Cardiac muscle cell (in vitro differentiated cells and primary cell): ENCODE results near the gene LUC7L3. TPM values are rescaled to one million over a fixed set of nuclear protein-coding genes. Genes with fewer than 3 reads are reported as not detected.

ENCODE experiments used
- DNase-seq, 2 donors: peaks; one replicate each; pipeline versions ENCODE4 v3.0.0 to v3.0.0-alpha.2; 2010 to 2017; ENCODE audit warnings: low read depth in 1 of 2, low spot score in 1 of 2
- H3K27ac ChIP-seq: fragments of 200-600 bp; sonication (generic); 2 replicates; pipeline ENCODE4 v1.5.1; 2016
- H3K27me3 ChIP-seq: fragments of 200-600 bp; sonication (generic); 2 replicates; pipeline ENCODE4 v1.6.0; 2016; ENCODE audit warnings: control low read depth
- H3K36me3 ChIP-seq: fragments of 200-600 bp; sonication (generic); 2 replicates; pipeline ENCODE4 v1.5.1; 2016; ENCODE audit warnings: control low read depth
- H3K4me1 ChIP-seq: fragments of 200-600 bp; sonication (generic); 2 replicates; pipeline ENCODE4 v1.8.1; 2017; ENCODE audit warnings: low read depth, mild to moderate bottlenecking, mixed run types
- H3K4me3 ChIP-seq: fragments of 200-600 bp; sonication (generic); 2 replicates; pipeline ENCODE4 v1.5.1; 2016; ENCODE audit warnings: mild to moderate bottlenecking
- H3K9me3 ChIP-seq: fragments of 200-600 bp; sonication (generic); 2 replicates; pipeline ENCODE4 v1.5.1; 2017; ENCODE audit warnings: low read depth, mild to moderate bottlenecking, control low read depth
- CTCF ChIP-seq: IDR thresholded peaks from 2 replicates; pipeline ENCODE4 v1.5.1; 2012; ENCODE audit warnings: low read depth, mild to moderate bottlenecking, low read length
- polyA plus RNA-seq: library from polyadenylated mRNA; unstranded; fragments of >200 nt; fragmentation: Nextera tagmentation; extraction: Ambion mirVana; gene quantifications from 2 replicates; pipeline ENCODE4 v1.2.1, GENCODE V29; 2016
- total RNA-seq: library from RNA; depleted of rRNA; stranded (reverse); fragments of >200 nt; gene quantifications from 2 replicates; pipeline ENCODE4 v1.2.3, GENCODE V29; 2016

LUC7L3 gene
- total and polyA plus RNA-seq, 2 experiments from 2014 or later, result 289 to 398 TPM

- H3K27ac ChIP-seq, result no peak overlapping the region
- H3K9me3 ChIP-seq, result no peaks in the 10 kb centered on the region
- H3K27me3 ChIP-seq, result no peaks in the 10 kb centered on the region
- H3K4me1 ChIP-seq, result peaks cover 12% of the 10 kb centered on the region
- H3K4me3 ChIP-seq, result no peak overlapping the region
- TF ChIP-seq CTCF, result no peak
- H3K36me3 ChIP-seq, result no peaks in the 10 kb centered on the region
- DNase-seq, result no peak
These were observed 50.9 kb downstream of the LUC7L3 start for GRCh38 chr17:50770346-50770745.

GRCh38 chr17:50771991-50772785, 52.8 kb downstream of the LUC7L3 start:
- Histone ChIP-seq H3K9me3 (no peaks in the 10 kb centered on the region), H3K4me3 (no peak overlapping the region), H3K27ac (no peak overlapping the region), H3K36me3 (no peaks in the 10 kb centered on the region), H3K27me3 (no peaks in the 10 kb centered on the region), H3K4me1 (no peaks in the 10 kb centered on the region)
- no peak for TF ChIP-seq CTCF
- DNase-seq, result no peak

- Histone ChIP-seq H3K4me1 (no peaks in the 10 kb centered on the region), H3K36me3 (no peaks in the 10 kb centered on the region), H3K27ac (no peak overlapping the region), H3K4me3 (no peak overlapping the region), H3K9me3 (no peaks in the 10 kb centered on the region), H3K27me3 (no peaks in the 10 kb centered on the region)
- no peak for DNase-seq
- TF ChIP-seq CTCF, result no peak
These were observed 54.9 kb downstream of the LUC7L3 start for GRCh38 chr17:50774225-50774803.

GRCh38 chr17:50775926-50776325, 56.5 kb downstream of the LUC7L3 start:
- TF ChIP-seq CTCF, result no peak
- Histone ChIP-seq H3K4me1 (no peaks in the 10 kb centered on the region), H3K36me3 (no peaks in the 10 kb centered on the region), H3K27ac (no peak overlapping the region), H3K9me3 (no peaks in the 10 kb centered on the region), H3K4me3 (no peak overlapping the region), H3K27me3 (no peaks in the 10 kb centered on the region)
- no peak for DNase-seq

GRCh38 chr17:50778471-50778870, 59.1 kb downstream of the LUC7L3 start:
- H3K27ac ChIP-seq, result no peak overlapping the region
- no peaks in the 10 kb centered on the region for H3K36me3 ChIP-seq
- no peak for DNase-seq
- H3K9me3 ChIP-seq, result no peaks in the 10 kb centered on the region
- no peak overlapping the region for H3K4me3 ChIP-seq
- no peak for TF ChIP-seq CTCF
- H3K27me3 ChIP-seq, result no peaks in the 10 kb centered on the region
- no peaks in the 10 kb centered on the region for H3K4me1 ChIP-seq
